Liver (tissue), 3 donors: ENCODE results near the gene ADCY3.

Experiments
- CTCF ChIP-seq: fragments of 150-350 bp; IDR thresholded peaks from 2 replicates; pipeline ENCODE4 v1.5.1; 2017; ENCODE audit warnings: improper control_type of control experiment, low read depth, low read length; ENCODE audit not compliant: missing input control
- GABPA ChIP-seq, 2 donors: IDR thresholded peaks in 1 of 2; conservative IDR thresholded peaks in 1 of 2; 2 replicates each; pipeline ENCODE4 v1.6.1; 2016; ENCODE audit warnings: antibody characterized with exemption in 2 of 2, mild to moderate bottlenecking in 1 of 2, moderate library complexity in 1 of 2
- MAX ChIP-seq: IDR thresholded peaks from 2 replicates; pipeline ENCODE4 v1.6.1; 2016; ENCODE audit warnings: antibody characterized with exemption
- RAD21 ChIP-seq, 2 donors: IDR thresholded peaks; 2 replicates each; pipeline ENCODE4 v1.6.1; 2016; ENCODE audit warnings: antibody characterized with exemption in 2 of 2, mild to moderate bottlenecking in 2 of 2
- REST ChIP-seq: IDR thresholded peaks from 2 replicates; pipeline ENCODE4 v1.6.1; 2016; ENCODE audit warnings: antibody characterized with exemption, mild to moderate bottlenecking
- RXRA ChIP-seq, 2 donors: IDR thresholded peaks; 2 replicates each; pipeline ENCODE4 v1.6.1; 2017 to 2018; ENCODE audit warnings: antibody characterized with exemption in 2 of 2, mild to moderate bottlenecking in 1 of 2
- SP1 ChIP-seq: IDR thresholded peaks from 2 replicates; pipeline ENCODE4 v1.6.1; 2018; ENCODE audit warnings: antibody characterized with exemption, mild to moderate bottlenecking
- TAF1 ChIP-seq: conservative IDR thresholded peaks from 2 replicates; pipeline ENCODE4 v1.6.1; 2016; ENCODE audit warnings: antibody characterized with exemption, mild to moderate bottlenecking
- YY1 ChIP-seq: IDR thresholded peaks from 2 replicates; pipeline ENCODE4 v1.6.1; 2016; ENCODE audit warnings: antibody characterized with exemption, mild to moderate bottlenecking
- ZBTB33 ChIP-seq: IDR thresholded peaks from 2 replicates; pipeline ENCODE4 v1.6.1; 2016; ENCODE audit warnings: antibody characterized with exemption
- donor health status: healthy.
- donor health status: healthy.

GRCh38 chr2:24852431-24853020 is 67.5 kb downstream of the ADCY3 start:
- no peak for TF ChIP-seq ZBTB33
- no peak for TF ChIP-seq SP1
- no peak for TF ChIP-seq CTCF
- no peak for TF ChIP-seq MAX
- TF ChIP-seq GABPA (IDR thresholded peaks at IDR 0.05 in 1 of 2, conservative IDR thresholded peaks at IDR 0.05 in 1 of 2): no peak
- no peak for TF ChIP-seq REST
- no peak for TF ChIP-seq TAF1
- TF ChIP-seq YY1: no peak
- TF ChIP-seq RAD21 (IDR thresholded peaks at IDR 0.05): no peak
- TF ChIP-seq RXRA (IDR thresholded peaks at IDR 0.05): no peak
